Activated CD8-positive, alpha-beta memory T cell treated with anti-CD3 and anti-CD28 coated beads, Interleukin-2, amount 50 U/mL, for 4 hours (primary cell): Measurements from ENCODE around the gene PRB4.
"Not testable (repeated sequence)": the region's sequence is repeated elsewhere in the genome, so short reads cannot be mapped to it uniquely, and the experiment has no call there.

ENCODE experiments used
- DNase-seq: peaks from one replicate; pipeline ENCODE4 v3.0.0-alpha.2; 2020

PRB4 gene

DNA sequence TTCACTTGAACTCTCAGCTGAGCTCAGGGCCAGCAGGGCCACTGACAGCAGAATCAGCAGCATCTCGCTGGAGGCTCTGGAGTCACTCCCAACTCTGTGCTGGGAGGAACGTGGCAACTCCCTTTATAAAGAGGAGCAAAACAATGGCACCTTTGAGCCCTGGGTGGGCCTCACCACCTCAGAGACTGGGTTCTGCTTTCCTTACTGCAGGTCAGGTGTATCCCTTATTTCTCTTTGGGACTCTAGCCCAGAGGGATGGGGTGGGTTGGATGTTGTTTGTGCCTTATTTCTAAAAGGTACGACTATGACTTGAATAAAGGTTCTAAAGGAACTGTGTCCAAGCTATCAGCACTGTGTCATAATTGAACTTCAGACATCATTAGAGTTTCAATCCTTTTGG, at the start of gene PRB4:
Gene PRB4 (minus strand): TSS at position 101 of the 400 bp plus-strand sequence. CDS start 38 bp downstream, at position 63.
- no peak for DNase-seq

GRCh38 chr12:11351736-11352135, 41.5 kb upstream of the PRB4 start:
- not testable (repeated sequence) for DNase-seq

- no peak for DNase-seq
These were observed 38.2 kb upstream of the PRB4 start for GRCh38 chr12:11348439-11348838.

- DNase-seq: no peak
These were observed 37.6 kb upstream of the PRB4 start for GRCh38 chr12:11347810-11348209.

DNA sequence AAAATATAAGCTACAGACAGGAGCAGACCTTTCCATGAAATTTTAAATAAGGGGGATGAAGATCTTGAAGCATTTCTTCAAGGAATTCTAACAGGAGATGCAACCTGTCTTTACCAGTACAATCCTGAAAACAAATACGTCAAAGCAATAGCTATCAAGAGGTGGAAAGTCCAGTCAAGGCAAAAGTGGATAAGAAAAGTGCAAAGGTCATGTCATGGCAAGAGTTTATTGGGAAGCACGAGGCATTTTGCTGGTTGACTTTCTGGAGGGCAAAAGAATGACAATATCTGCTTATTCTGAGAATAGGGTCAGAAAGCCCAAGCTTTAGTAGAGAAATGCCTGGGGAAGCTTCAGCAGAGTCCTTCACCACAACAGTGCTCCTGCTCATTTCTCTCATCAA, 34.3 kb upstream of the PRB4 start:
- DNase-seq: no peak

- DNase-seq: no peak
These were observed 14.2 kb upstream of the PRB4 start for GRCh38 chr12:11324426-11324825.

GRCh38 chr12:11321980-11322379, 11.7 kb upstream of the PRB4 start:
- no peak for DNase-seq

DNA sequence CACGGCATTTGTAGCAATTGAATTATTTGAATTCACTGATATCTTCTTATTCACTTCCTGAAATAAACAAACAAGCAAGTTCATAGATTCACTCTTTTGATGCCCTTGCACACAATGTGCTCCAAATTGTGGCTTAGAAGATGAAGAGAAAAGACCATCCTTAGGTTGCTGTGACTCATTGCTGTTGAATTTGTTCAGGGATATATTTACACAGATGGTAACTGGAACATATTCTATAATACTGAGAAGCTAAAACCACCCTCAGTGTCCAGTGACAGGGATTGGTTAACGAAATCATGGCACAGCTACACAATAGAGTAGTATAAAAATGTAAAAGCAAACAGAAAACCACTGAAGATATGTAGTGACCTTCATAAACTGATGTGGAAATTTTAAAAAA, 3.1 kb downstream of the PRB4 start:
- no peak for DNase-seq

GRCh38 chr12:11273449-11273848, 36.8 kb downstream of the PRB4 start:
- DNase-seq: no peak

GRCh38 chr12:11269607-11270006, 40.6 kb downstream of the PRB4 start, which contains the start of gene PRB3:
TSS of gene PRB3 (minus strand) at chr12:11269707. CDS start at chr12:11269669, 38 bp downstream.
- DNase-seq: no peak

GRCh38 chr12:11264501-11264900, 45.7 kb downstream of the PRB4 start:
- DNase-seq: no peak
